Measurements from ENCODE around the gene NUP42.

- TF ChIP-seq CTCF (optimal IDR thresholded peaks at IDR 0.05 in 1 of 3, IDR thresholded peaks at IDR 0.05 in 1 of 3, conservative IDR thresholded peaks at IDR 0.05 in 1 of 3; ENCODE audit: extremely low read depth in 1 of 3, insufficient read depth in 2 of 3, low read length in 3 of 3): no peak
- no peak for TF ChIP-seq EZH2 (IDR thresholded peaks at IDR 0.05; ENCODE audit: low read length)
Measured at GRCh38 chr7:23220690-23221305, 39.0 kb downstream of the NUP42 start.

Data from keratinocyte (primary cell).